ENCODE data around the gene FSD1L.
"Not testable (repeated sequence)": the region's sequence is repeated elsewhere in the genome, so short reads cannot be mapped to it uniquely, and the experiment has no call there.

FSD1L gene

GRCh38 chr9:105496826-105497225, 49.0 kb downstream of the FSD1L start:
- no peak for DNase-seq

GRCh38 chr9:105497704-105498103, 49.9 kb downstream of the FSD1L start:
- DNase-seq = no peak

- no peak for DNase-seq
These were observed 52.4 kb downstream of the FSD1L start for GRCh38 chr9:105500108-105500766.

- DNase-seq = no peak
These were observed 53.6 kb downstream of the FSD1L start for GRCh38 chr9:105501414-105501813.

GRCh38 chr9:105502276-105502675, 54.4 kb downstream of the FSD1L start:
- DNase-seq = no peak

- DNase-seq = no peak
These were observed 56.0 kb downstream of the FSD1L start for GRCh38 chr9:105503881-105504280.

GRCh38 chr9:105507096-105507790, 59.4 kb downstream of the FSD1L start:
- DNase-seq = no peak

- no peak for DNase-seq
These were observed 60.7 kb downstream of the FSD1L start for GRCh38 chr9:105508530-105508929.

- DNase-seq = no peak
These were observed 62.2 kb downstream of the FSD1L start for GRCh38 chr9:105510024-105510423.

- no peak for DNase-seq
These were observed 63.6 kb downstream of the FSD1L start for GRCh38 chr9:105511446-105511845.

GRCh38 chr9:105515811-105516413, 68.1 kb downstream of the FSD1L start:
- DNase-seq = no peak

GRCh38 chr9:105519710-105520369, 72.0 kb downstream of the FSD1L start:
- peak in 1 of 2 experiments; percentile 12 for DNase-seq

- DNase-seq = not testable (repeated sequence)
These were observed 73.2 kb downstream of the FSD1L start for GRCh38 chr9:105520992-105521391.

GRCh38 chr9:105522618-105523385, 75.0 kb downstream of the FSD1L start:
- DNase-seq = not testable (repeated sequence)

- DNase-seq = no peak
These were observed 83.7 kb downstream of the FSD1L start for GRCh38 chr9:105531530-105531929.

GRCh38 chr9:105535920-105536668, 88.3 kb downstream of the FSD1L start:
- DNase-seq = no peak

GRCh38 chr9:105539452-105539851, 91.6 kb downstream of the FSD1L start:
- no peak for DNase-seq

GRCh38 chr9:105541838-105542237, 94.0 kb downstream of the FSD1L start:
- no peak for DNase-seq

- no peak for DNase-seq
These were observed 106.2 kb downstream of the FSD1L start for GRCh38 chr9:105554042-105554441.

- DNase-seq = peak; percentile 65 to 83
These were observed 110.2 kb downstream of the FSD1L start, which contains the start of gene FKTN for GRCh38 chr9:105557804-105558610. Gene FKTN, plus strand, starts transcription at chr9:105558131. Its CDS starts 16,902 bp downstream, at chr9:105575033.

GRCh38 chr9:105572455-105572854, 124.6 kb downstream of the FSD1L start:
- DNase-seq = no peak
